HepG2 (cell line): ENCODE data around the gene KCNQ5. TPM values are rescaled to one million over a fixed set of nuclear protein-coding genes. Genes with fewer than 3 reads are reported as not detected.
A peak's percentile ranks its signal among the peaks of the same experiment; 100 is the strongest.

Experiments
- ATAC-seq: fragments of 200-7000 bp; cut with Tn5 transposase; 3 replicates; pipeline ENCODE4 v1.9.1; 2020; ENCODE audit warnings: mild to moderate bottlenecking, moderate library complexity
- BruUV-seq: library from RNA; stranded (reverse); fragments of 400-500 nt; replicated peaks from 2 replicates; lab custom pipeline; 2021; lab: Mats Ljungman, UMichigan
- CTCF ChIA-PET: fragments of 300-600 bp; formaldehyde crosslinking; extraction: SDS; loops from one replicate; lab custom pipeline; 2021; ENCODE audit warnings: low total read pairs, inconsistent platforms, low intra/inter-chr PET ratio; lab: Yijun Ruan, JAX
- POLR2A ChIA-PET: fragments of 350-600 bp; sonication (Branson Sonifier 250); formaldehyde crosslinking; loops from one replicate; lab custom pipeline; 2020; ENCODE audit warnings: antibody characterized with exemption, inconsistent platforms; lab: Yijun Ruan, JAX
- DNase-seq: peaks from one replicate; pipeline ENCODE4 v3.0.0-alpha.2; 2015; ENCODE audit warnings: low spot score
- FAIRE-seq: peaks from 3 replicates; lab custom pipeline; 2011; peaks lifted over from hg19 to GRCh38; lab: Jason Lieb, UNC
- H2AFZ ChIP-seq: one replicate; pipeline ENCODE4 v1.6.1; 2011; ENCODE audit warnings: low read length, inconsistent platforms
- H3K27ac ChIP-seq: fragments of 300-600 bp; 3 replicates; pipeline ENCODE4 v1.8.0; 2011; ENCODE audit warnings: mixed run types, mild to moderate bottlenecking, mixed read lengths, low read length, inconsistent platforms; ENCODE audit not compliant: insufficient read depth; ENCODE audit errors: extremely low read length
- H3K27me3 ChIP-seq, 2 experiments: fragments of 200-600 bp in 1 of 2; 2 replicates in 1 of 2; 3 replicates in 1 of 2; pipeline versions ENCODE4 v1.6.0 to v1.8.0; 2011; ENCODE audit warnings: low read length in 2 of 2, mild to moderate bottlenecking in 2 of 2, moderate library complexity in 2 of 2, inconsistent platforms in 1 of 2; ENCODE audit not compliant: insufficient read depth in 2 of 2, control insufficient read depth in 1 of 2
- H3K36me3 ChIP-seq, 2 experiments: fragments of 200-600 bp in 1 of 2; replicated peaks in 1 of 2; 2 replicates in 1 of 2; 3 replicates in 1 of 2; pipeline versions ENCODE4 v1.5.1 to v1.8.0; 2011; ENCODE audit warnings: low read length in 2 of 2, inconsistent platforms in 1 of 2; ENCODE audit not compliant: insufficient read depth in 2 of 2, control insufficient read depth in 1 of 2
- H3K4me1 ChIP-seq: 2 replicates; pipeline ENCODE4 v1.5.1; 2012; ENCODE audit warnings: low read length, inconsistent platforms; ENCODE audit not compliant: insufficient read depth
- H3K4me2 ChIP-seq: 2 replicates; pipeline ENCODE4 v1.6.0; 2011; ENCODE audit warnings: low read depth, low read length, inconsistent platforms
- H3K4me3 ChIP-seq, 3 experiments: fragments of 200-600 bp in 1 of 3; sonication (generic), shearing (Covaris generic) in 1 of 3; replicated peaks in 1 of 3; 2 replicates each; pipeline ENCODE4 v1.5.1; 2011 to 2016; ENCODE audit warnings: low read length in 3 of 3, inconsistent platforms in 2 of 3, low read depth in 2 of 3, mild to moderate bottlenecking in 2 of 3, control low read depth in 1 of 3, mixed read lengths in 1 of 3; ENCODE audit not compliant: insufficient read depth in 1 of 3
- H3K79me2 ChIP-seq: one replicate; pipeline ENCODE4 v1.6.1; 2011; ENCODE audit warnings: low read length, inconsistent platforms; ENCODE audit not compliant: insufficient read depth
- H3K9ac ChIP-seq: 2 replicates; pipeline ENCODE4 v1.6.0; 2011; ENCODE audit warnings: mild to moderate bottlenecking, low read depth, low read length, inconsistent platforms; ENCODE audit not compliant: insufficient read depth
- H3K9me3 ChIP-seq: 2 replicates; pipeline ENCODE4 v1.5.1; 2012; ENCODE audit warnings: mild to moderate bottlenecking, low read length
- H4K20me1 ChIP-seq: 2 replicates; pipeline ENCODE4 v1.6.0; 2011; ENCODE audit warnings: inconsistent platforms, mild to moderate bottlenecking, low read length, moderate library complexity; ENCODE audit not compliant: insufficient read depth
- BRD4 ChIP-seq: sonication (generic); formaldehyde crosslinking; IDR thresholded peaks from 2 replicates; pipeline ENCODE4 v1.4.0; 2020; ENCODE audit warnings: missing genetic modification reagents
- GFI1 ChIP-seq: sonication (generic); formaldehyde crosslinking; IDR thresholded peaks from 2 replicates; pipeline ENCODE4 v1.5.0; 2020; ENCODE audit warnings: missing genetic modification reagents, mild to moderate bottlenecking, borderline replicate concordance
- HCFC1 ChIP-seq: fragments of 150-350 bp; IDR thresholded peaks from 2 replicates; pipeline ENCODE4 v1.6.1; 2014; ENCODE audit warnings: low read depth, low read length
- MAFF ChIP-seq: IDR thresholded peaks from 2 replicates; pipeline ENCODE4 v1.6.1; 2011; ENCODE audit warnings: low read depth, low read length, improper control_type of control experiment
- MAFK ChIP-seq, 2 experiments: IDR thresholded peaks in 1 of 2; conservative IDR thresholded peaks in 1 of 2; 2 replicates each; pipeline ENCODE4 v1.6.1; 2011; ENCODE audit warnings: improper control_type of control experiment in 2 of 2, low read length in 2 of 2
- MZF1 ChIP-seq: sonication (generic); formaldehyde crosslinking; IDR thresholded peaks from 2 replicates; pipeline ENCODE4 v1.8.1; 2023; ENCODE audit warnings: mild to moderate bottlenecking, missing genetic modification reagents, borderline replicate concordance
- PLRG1 ChIP-seq: fragments of 450-650 bp; conservative IDR thresholded peaks from 2 replicates; pipeline ENCODE4 v1.6.1; 2016
- POLR2G ChIP-seq: fragments of 200-400 bp; formaldehyde crosslinking; IDR thresholded peaks from 2 replicates; pipeline ENCODE4 v1.6.1; 2018; ENCODE audit warnings: mild to moderate bottlenecking, low read depth, low read length, moderate library complexity
- RBM22 ChIP-seq: fragments of 200-400 bp; formaldehyde crosslinking; optimal IDR thresholded peaks from 2 replicates; pipeline ENCODE3; 2017; ENCODE audit warnings: mild to moderate bottlenecking, low read length, moderate library complexity
- REXO4 ChIP-seq: sonication (generic); formaldehyde crosslinking; IDR thresholded peaks from 2 replicates; pipeline ENCODE4 v1.8.0; 2022; ENCODE audit warnings: missing genetic modification reagents, mild to moderate bottlenecking, borderline replicate concordance
- SP2 ChIP-seq: sonication (generic); formaldehyde crosslinking; IDR thresholded peaks from 2 replicates; pipeline ENCODE4 v1.5.1; 2020; ENCODE audit warnings: mild to moderate bottlenecking, missing genetic modification reagents
- ZFP82 ChIP-seq: sonication (generic); formaldehyde crosslinking; IDR thresholded peaks from 2 replicates; pipeline ENCODE4 v1.5.1; 2020; ENCODE audit warnings: mild to moderate bottlenecking, missing genetic modification reagents, borderline replicate concordance
- WGBS: methylation state at CpG from one replicate; pipeline ENCODE4 v1.1.6; 2017; ENCODE audit warnings: low lambda C conversion rate; 5-methylcytosine and 5-hydroxymethylcytosine counted together
- in situ Hi-C: cut with HindIII; loops from 2 replicates; pipeline ENCODE4 v1.10.0; 2017; ENCODE audit warnings: low pct_unique_long_range_greater_than_20kb; ENCODE audit not compliant: extremely low pct_ligation_motif_present
- intact Hi-C: fragments of 100-400 bp; cut with micrococcal nuclease; formaldehyde crosslinking; loops from one replicate; pipeline ENCODE4 v1.10.0; 2022; ENCODE audit not compliant: unreplicated experiment
- polyA plus RNA-seq, 8 experiments: library from polyadenylated mRNA; depleted of rRNA in 3 of 8; stranded (reverse) in 7 of 8; unstranded in 1 of 8; fragments of >200 nt; fragmentation: Illumina TruSeq in 4 of 8; extraction: Trizol in 4 of 8; gene quantifications; 2 replicates each; pipeline versions ENCODE4 v1.2.1 to v1.2.3, GENCODE V29; 2011 to 2016; ENCODE audit warnings: low read depth in 4 of 8, missing spikeins in 1 of 8, mixed read lengths in 1 of 8; ENCODE audit not compliant: insufficient read depth in 1 of 8
- total RNA-seq, 5 experiments: library from RNA; depleted of rRNA; stranded (reverse); fragments of >200 nt; fragmentation: Illumina TruSeq; extraction: Trizol; gene quantifications; 2 replicates each; pipeline ENCODE4 v1.2.3, GENCODE V29; 2016; ENCODE audit warnings: low read depth in 1 of 5
- TF ChIP-seq, protein P1 (sequence below): conservative IDR thresholded peaks from 2 replicates; pipeline ENCODE4 v1.6.1; 2018; ENCODE audit warnings: missing genetic modification reagents
- TF ChIP-seq, protein P2 (sequence below): sonication (generic); formaldehyde crosslinking; IDR thresholded peaks from 2 replicates; pipeline ENCODE4 v1.4.0; 2020; ENCODE audit warnings: missing genetic modification reagents, mild to moderate bottlenecking, borderline replicate concordance

The KCNQ5 gene
- total and polyA plus RNA-seq, 2 of the 13 experiments (the other 11 are each of a cell fraction or from before 2014, with no cell fraction given), result 0.04 TPM; not detected in 1

DNA sequence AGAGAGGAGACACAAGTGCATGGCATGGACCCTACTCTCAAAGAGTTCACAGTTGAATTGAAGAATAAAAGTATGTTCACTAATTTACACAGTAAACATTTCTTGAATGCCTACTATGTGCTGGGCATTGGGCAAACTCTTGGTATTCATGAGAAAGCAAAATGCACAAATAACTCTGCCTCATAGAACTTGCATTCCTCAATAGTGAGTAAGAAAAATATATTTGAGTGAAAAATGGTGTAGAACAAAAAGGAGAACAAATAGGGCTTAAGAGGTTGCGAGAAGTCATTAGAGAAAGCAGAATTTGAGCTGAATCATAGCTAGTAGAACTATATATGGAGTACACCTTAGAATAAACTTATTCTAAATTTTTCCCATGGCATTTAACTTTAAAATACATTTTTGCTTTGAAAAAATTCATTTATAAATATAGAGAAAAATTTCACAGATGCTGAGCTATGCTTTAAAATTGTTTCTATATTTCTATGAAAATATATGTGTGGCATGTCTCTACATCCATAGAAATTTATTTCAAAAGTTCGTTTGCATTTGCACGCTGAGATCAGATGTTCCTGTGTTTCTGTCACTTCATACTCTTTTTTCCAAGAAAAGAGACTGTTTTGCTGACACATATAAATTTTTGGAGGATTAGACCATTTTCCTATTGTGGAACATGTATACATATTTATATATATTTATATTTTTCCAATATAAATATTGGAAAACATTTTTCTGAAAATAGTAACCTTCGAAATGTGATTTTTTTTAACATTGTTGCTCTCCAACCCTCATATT lies 236.1 kb downstream of the KCNQ5 start:
- Histone ChIP-seq H3K4me2 (no peak overlapping the region), H3K9me3 (no peaks in the 10 kb centered on the region), H4K20me1 (no peaks in the 10 kb centered on the region), H3K27me3 (0 out of 5 replicates have a peak, but pooled peaks cover 0 to 1% of the 10 kb centered on the region in 2 experiments), H3K9ac (no peak overlapping the region), H2AFZ (no peak overlapping the region), H3K79me2 (no peaks in the 10 kb centered on the region), H3K4me3 (no peak overlapping the region), H3K36me3 (no peaks in the 10 kb centered on the region), H3K4me1 (no peaks in the 10 kb centered on the region), H3K27ac (no peak overlapping the region)
- peak in 1 of 2 experiments; percentile 80; a peak in 3 of 4 replicates for TF ChIP-seq MAFK (conservative IDR thresholded peaks at IDR 0.05 in 1 of 2, IDR thresholded peaks at IDR 0.05 in 1 of 2; ENCODE audit: low read length in 2 of 2)
- TF ChIP-seq GFI1 (CRISPR knock-in tag), result no peak
- no peak for TF ChIP-seq PLRG1
- TF ChIP-seq, protein P1, sequence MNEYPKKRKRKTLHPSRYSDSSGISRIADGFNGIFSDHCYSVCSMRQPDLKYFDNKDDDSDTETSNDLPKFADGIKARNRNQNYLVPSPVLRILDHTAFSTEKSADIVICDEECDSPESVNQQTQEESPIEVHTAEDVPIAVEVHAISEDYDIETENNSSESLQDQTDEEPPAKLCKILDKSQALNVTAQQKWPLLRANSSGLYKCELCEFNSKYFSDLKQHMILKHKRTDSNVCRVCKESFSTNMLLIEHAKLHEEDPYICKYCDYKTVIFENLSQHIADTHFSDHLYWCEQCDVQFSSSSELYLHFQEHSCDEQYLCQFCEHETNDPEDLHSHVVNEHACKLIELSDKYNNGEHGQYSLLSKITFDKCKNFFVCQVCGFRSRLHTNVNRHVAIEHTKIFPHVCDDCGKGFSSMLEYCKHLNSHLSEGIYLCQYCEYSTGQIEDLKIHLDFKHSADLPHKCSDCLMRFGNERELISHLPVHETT (CRISPR knock-in tag), result no peak
- peak; percentile 52; the same call in 1 of the 2 replicates for TF ChIP-seq MAFF
- no peak for FAIRE-seq
- WGBS, result 0% methylated on average over 4 of the region's 4 CpGs
- POLR2A ChIA-PET, result no interaction called here
- CTCF ChIA-PET, result no interaction called here
- ATAC-seq, result no peak
- intact Hi-C loops, result no loop called here
- BruUV-seq, result no TSS peak
- in situ Hi-C loops, result no loop called here
- no peak for DNase-seq

DNA sequence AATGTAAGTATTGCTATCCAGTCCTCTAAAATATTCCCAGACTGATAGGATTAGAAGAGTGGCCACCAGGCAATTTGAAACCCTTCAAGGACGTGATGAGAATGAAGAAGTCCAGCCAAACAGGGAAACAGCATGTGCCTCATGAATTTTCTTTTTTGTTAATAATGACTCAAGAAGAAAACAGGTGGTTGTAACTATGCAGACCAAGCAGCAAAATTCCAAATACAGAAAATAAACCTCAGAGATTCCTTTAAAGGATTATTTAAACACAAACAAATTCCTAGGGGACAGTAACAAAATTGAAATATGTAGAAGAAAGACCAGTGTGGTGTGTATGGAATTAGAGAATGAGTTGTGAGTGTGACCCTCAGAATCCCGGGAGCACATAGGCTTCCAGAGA lies 239.2 kb downstream of the KCNQ5 start:
- 0 out of 5 replicates have a peak, but pooled peaks cover 0 to 1% of the 10 kb centered on the region in 2 experiments for H3K27me3 ChIP-seq
- CTCF ChIA-PET, result no interaction called here
- no peak overlapping the region for H3K27ac ChIP-seq
- H3K79me2 ChIP-seq, result no peaks in the 10 kb centered on the region
- intact Hi-C loops (no loop called here), in situ Hi-C loops (no loop called here)
- no peak for ATAC-seq
- H3K9me3 ChIP-seq, result no peaks in the 10 kb centered on the region
- WGBS, result 0% methylated on average over 2 of the region's 2 CpGs
- H4K20me1 ChIP-seq, result no peaks in the 10 kb centered on the region
- no peaks in the 10 kb centered on the region for H3K4me1 ChIP-seq
- no peak overlapping the region for H3K9ac ChIP-seq
- H3K36me3 ChIP-seq, result no peaks in the 10 kb centered on the region
- FAIRE-seq, result no peak
- no peak overlapping the region for H3K4me3 ChIP-seq
- no peak for DNase-seq
- POLR2A ChIA-PET, result no interaction called here
- H3K4me2 ChIP-seq, result no peak overlapping the region
- no peak overlapping the region for H2AFZ ChIP-seq
- BruUV-seq, result no TSS peak
- TF ChIP-seq REXO4 (CRISPR knock-in tag) (no peak), MZF1 (no peak), BRD4 (CRISPR knock-in tag) (no peak), SP2 (no peak), POLR2G (no peak), RBM22 (no peak), ZFP82 (CRISPR knock-in tag) (no peak), HCFC1 (no peak)
- TF ChIP-seq, protein P2, sequence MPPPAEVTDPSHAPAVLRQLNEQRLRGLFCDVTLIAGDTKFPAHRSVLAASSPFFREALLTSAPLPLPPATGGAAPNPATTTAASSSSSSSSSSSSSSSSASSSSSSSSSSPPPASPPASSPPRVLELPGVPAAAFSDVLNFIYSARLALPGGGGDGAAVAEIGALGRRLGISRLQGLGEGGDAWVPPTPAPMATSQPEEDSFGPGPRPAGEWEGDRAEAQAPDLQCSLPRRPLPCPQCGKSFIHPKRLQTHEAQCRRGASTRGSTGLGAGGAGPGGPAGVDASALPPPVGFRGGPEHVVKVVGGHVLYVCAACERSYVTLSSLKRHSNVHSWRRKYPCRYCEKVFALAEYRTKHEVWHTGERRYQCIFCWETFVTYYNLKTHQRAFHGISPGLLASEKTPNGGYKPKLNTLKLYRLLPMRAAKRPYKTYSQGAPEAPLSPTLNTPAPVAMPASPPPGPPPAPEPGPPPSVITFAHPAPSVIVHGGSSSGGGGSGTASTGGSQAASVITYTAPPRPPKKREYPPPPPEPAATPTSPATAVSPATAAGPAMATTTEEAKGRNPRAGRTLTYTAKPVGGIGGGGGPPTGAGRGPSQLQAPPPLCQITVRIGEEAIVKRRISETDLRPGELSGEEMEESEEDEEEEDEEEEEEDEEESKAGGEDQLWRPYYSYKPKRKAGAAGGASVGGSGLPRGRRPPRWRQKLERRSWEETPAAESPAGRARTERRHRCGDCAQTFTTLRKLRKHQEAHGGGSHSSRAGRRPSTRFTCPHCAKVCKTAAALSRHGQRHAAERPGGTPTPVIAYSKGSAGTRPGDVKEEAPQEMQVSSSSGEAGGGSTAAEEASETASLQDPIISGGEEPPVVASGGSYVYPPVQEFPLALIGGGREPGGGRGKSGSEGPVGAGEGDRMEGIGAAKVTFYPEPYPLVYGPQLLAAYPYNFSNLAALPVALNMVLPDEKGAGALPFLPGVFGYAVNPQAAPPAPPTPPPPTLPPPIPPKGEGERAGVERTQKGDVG (CRISPR knock-in tag), result no peak
